GM21367 (cell line): ENCODE data around the gene PDCD11.
"Not testable (repeated sequence)": the region's sequence is repeated elsewhere in the genome, so short reads cannot be mapped to it uniquely, and the experiment has no call there.

ENCODE experiments used
- ATAC-seq: cut with Tn5 transposase; IDR thresholded peaks from one replicate; pipeline ENCODE4 v1.9.1; 2021; ENCODE audit not compliant: unreplicated experiment

The PDCD11 gene

DNA sequence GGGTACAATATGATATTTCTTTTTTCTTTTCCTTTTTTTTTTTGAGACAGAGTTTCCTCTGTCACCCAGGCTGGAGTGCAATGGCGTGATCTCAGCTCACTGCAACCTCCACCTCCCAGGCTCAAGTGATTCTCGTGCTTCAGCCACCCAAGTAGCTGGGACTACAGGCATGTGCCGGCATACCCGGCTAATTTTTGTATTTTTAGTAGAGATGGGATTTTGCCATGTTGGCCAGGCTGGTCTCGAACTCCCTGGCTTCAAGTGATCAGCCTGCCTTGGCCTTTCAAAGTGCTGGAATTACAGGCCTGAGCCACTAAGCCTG lies 20.7 kb downstream of the PDCD11 start:
- ATAC-seq = not testable (repeated sequence)

DNA sequence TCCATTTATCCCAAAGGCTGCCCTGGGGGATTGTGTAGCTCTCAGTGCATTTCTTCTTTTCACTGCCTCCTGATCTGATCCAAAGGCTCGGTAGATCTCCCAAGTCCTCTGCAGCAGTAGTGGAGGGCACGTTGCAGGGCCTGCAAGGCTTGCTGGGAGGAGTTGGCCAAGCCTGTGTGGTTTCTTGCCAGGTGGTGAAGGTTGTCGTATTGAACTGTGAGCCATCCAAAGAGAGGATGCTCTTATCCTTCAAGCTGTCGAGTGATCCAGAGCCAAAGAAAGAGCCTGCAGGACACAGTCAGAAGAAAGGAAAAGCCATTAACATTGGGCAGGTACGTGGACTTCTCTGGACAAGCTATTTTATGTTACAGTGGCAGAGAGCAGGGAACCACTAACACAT lies 21.2 kb downstream of the PDCD11 start:
- no peak for ATAC-seq

DNA sequence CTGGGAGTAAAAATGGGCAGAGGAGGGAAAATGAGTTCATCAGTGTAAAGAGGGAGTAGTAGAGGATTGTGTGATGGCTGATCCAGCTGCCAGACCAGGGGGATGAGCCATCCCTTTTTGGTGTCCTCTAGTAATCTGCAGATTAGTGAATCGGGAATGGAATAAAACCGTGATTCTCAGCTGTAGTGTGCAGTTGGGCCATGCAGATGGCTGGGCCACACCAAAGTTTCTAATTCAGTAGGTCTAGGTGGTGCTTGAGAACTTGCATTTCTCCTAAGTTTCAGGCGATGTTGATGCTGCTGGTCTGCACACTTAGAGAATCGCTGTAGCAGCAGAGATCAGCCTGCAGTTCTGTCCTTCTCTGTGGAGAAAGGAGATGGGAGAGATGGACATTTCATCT lies 22.7 kb downstream of the PDCD11 start:
- ATAC-seq = no peak

DNA sequence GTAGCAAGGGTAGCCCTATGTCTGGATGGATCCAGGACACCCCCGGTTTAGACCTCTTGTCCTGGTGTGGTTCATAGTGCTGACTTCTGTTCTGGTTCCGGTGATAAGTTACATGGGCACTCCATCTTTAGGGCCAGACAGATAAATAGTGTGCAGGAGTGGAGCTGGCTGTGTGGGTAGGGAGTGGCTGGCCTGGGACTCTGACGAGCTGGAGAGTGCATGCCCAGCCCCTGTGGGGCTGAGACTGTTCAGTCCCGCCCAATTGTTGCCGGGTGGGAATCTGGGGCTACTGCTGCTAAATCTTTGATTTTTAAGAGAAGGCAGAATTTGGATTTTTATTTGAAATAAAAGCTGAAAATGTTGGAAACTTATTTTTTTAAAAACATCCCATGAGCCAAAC lies 27.3 kb downstream of the PDCD11 start:
- no peak for ATAC-seq

DNA sequence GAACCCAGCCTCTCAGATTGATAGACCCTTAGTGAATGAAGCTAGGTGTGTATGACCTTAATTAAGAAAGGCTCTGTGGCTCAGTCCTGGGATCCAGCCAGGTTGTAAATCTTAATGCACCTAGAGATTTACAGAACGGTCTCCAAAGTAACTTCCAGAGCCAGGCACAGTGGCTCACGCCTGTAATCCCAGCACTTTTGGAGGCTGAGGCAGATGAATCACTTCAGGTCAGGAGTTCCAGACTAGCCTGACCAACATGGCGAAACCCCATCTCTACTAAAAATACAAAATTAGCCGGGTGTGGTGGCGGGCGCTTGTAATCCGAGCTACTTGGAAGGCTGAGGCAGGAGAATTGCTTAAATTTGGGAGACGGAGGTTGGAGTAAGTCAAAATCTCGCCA lies 31.4 kb downstream of the PDCD11 start:
- no peak for ATAC-seq

DNA sequence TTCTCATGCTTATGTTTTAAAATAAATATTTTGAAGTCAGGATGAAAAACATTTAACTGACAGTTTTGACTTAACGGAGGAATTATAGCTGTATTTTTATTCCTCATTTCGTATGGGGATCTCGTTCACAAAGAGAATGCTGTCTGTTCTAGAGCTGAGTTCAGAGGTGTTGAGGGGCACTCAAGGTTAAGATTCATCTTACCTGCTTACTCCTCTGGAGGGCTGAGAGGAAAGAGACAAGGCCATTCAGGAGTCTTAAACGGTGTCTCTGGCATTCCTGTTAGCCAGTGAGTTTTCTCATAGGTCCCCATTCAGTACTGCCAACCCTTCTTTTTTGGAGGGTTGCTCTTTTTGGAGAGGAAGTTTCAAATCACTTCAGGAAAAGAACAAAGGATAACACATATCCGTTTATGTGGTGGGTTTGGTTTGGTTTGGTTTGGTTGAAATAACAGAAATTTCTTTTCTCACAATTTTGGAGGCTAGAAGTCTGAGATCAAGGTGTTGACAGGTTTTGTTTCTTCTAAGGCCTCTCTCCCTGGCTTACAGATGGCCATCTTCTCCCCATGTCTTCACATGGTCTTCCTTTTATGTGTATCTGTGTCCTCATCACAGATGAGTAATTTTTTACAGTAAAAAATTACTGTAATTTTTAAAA lies 32.7 kb downstream of the PDCD11 start:
- ATAC-seq = no peak

DNA sequence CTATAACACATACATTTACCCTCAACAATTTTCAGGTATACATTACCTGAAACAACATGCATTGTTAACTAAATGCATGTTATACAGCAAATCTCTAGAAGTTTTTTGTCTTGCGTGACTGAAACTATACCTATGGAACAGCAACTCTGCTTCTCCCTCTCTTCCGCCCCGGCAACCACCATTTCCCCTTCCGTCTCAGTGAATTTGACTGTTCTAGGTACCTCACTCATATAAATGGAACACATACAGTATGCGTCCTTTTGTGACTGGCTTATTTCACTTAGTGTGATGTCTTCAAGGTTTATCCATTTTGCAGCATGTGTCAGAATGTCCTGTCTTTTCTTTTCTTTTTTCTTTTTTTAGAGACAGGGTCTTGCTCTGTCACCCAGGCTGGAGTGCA lies 33.2 kb downstream of the PDCD11 start:
- ATAC-seq = no peak

DNA sequence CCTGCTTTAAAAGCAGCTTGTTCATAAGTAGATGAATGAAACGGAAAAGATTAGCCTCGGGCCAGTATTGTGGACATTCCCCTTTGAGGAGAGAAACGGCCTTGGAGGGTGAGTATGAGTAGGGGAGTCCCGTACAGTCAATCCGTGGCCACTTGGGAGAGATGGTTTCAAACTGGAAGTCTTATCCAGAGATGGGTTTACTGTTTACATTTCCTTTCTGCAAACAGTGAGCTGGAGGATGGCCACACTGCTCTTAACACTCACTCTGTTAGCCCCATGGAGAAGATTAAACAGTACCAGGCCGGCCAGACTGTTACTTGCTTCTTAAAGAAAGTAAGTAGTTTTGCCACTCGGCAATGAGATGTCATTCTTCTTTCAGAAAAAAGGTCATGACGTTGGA lies 35.5 kb downstream of the PDCD11 start:
- no peak for ATAC-seq

DNA sequence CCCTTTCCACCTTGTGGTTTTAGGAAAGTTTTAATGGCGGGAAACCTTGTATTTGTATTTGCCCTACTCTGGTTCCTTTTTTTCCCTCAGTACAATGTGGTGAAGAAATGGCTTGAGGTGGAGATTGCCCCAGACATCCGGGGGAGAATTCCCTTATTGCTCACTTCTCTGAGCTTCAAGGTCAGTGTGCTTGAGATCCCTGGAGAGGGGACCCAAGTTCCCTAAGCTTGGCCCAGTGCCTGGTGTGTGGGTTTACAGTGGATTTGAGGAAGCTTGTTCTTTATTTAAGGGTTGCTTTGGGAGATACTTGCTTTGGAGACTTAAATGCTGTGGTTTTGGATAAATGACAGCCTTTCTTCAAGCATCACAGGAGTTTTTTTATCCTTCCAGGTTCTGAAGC lies 37.4 kb downstream of the PDCD11 start:
- no peak for ATAC-seq

DNA sequence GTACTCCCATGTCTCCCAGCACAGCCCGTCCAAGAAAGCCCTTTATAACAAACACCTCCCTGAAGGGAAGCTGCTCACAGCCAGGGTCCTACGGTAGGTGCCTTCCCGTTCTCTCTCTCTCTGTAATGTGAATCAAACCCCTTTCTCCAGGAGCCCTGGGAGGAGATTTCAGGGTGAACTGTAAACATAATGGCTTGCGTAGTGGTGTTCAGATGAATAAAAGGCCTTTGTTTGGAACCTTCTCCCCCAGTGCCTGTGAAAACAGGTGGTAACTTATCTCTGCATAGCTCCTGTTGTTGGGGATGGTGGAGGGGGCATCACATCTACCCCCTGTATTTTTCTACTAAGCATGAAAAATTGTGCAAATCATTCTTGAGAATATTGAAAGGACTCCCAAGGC lies 43.4 kb downstream of the PDCD11 start:
- no peak for ATAC-seq

DNA sequence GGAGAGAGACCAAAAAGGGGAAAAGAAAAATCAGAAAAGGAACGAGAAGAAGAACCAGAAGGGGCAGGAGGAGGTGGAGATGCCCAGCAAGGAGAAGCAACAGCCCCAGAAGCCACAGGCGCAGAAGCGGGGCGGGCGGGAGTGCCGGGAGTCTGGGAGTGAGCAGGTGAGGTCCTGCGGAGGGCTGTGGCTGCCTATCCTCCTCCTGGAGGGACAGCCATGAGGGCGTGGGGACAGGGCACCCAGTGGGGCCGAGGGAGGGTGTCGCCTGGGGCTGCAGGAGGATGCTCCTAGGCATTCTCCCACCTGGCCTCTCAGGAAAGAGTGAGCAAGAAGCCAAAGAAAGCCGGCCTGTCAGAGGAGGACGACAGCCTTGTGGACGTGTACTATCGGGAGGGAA lies 44.0 kb downstream of the PDCD11 start:
- ATAC-seq = no peak

DNA sequence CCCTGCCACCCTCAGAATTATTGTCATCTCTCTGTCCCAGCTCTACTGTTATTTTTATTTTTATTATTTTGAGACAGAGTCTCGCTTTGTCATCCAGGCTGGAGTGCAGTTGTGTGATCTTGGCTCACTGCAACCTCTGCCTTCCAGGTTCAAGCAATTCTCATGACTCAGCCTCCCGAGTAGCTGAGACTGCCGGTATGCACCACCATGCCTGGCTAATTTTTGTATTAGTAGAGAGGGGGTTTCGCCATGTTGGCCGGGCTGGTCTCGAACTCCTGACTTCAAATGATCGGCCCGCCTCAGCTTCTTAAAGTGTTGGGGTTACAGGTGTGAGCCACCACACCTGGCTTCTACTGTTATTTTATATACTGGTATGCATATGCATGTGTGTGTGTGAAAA lies 44.8 kb downstream of the PDCD11 start:
- ATAC-seq = no peak

DNA sequence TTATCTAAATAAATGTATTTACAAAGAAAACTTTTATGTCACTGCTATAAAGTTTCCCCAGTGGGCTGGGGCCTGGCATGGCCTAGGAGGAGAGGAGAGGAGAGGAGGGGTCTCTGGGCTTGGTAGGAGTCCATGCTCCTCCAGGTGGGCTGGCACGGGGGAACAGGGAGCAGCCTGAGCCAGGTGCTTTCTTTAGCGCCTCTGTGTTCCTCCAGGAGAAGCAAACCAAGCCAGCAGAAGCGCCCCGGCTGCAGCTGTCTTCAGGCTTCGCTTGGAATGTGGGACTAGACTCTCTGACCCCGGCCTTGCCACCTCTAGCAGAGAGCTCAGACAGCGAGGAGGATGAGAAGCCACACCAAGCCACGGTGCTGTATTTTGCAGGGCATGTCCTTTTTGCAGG lies 45.2 kb downstream of the PDCD11 start:
- no peak for ATAC-seq

DNA sequence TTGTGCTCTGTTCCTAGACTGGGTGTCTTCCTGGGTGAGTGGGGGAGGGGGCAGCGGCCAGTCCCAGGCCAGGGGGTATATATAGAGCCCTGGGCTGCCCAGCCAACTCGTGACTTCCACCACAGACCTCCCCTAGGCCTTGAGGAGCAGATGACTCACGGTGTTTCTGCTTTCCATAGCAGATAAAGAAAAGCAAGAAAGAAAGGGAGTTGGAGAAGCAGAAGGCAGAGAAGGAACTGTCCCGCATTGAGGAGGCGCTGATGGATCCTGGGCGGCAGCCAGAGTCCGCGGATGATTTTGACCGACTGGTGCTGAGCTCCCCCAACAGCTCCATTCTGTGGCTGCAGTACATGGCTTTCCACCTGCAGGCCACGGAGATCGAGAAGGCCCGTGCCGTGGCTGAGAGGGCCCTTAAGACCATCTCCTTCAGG lies 45.6 kb downstream of the PDCD11 start:
- ATAC-seq = no peak

DNA sequence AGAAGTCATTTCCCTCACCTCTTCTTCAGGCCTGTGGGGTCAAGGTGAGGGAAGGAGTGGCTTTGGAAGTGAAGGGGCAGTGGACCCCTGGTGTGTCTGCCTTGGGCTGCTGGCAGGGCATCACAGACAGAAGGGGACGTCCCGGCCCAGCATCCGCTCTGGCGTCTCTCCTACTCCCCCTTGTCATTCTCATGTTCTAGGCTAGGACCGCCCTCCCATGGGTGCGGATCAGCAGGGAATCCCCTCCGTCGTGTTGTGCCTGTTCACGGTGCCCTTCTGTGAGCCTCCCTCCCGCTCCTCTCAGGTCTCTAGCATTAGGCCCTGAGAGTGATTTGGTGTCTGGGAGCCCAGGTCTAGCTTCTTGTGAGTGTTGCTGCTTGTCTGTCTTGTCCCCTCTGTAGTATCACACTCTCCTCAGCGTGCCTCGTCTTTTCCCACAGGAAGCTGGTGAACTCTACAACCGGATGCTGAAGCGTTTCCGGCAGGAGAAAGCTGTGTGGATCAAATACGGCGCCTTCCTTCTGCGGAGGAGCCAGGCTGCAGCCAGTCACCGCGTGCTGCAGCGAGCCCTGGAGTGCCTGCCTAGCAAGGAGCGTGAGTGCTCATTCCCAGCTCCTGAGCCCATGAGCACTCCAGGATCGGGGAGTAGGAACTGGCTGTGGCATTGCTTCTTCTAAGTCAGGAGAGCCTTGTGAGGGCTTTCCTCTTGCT lies 47.2 kb downstream of the PDCD11 start:
- no peak for ATAC-seq

DNA sequence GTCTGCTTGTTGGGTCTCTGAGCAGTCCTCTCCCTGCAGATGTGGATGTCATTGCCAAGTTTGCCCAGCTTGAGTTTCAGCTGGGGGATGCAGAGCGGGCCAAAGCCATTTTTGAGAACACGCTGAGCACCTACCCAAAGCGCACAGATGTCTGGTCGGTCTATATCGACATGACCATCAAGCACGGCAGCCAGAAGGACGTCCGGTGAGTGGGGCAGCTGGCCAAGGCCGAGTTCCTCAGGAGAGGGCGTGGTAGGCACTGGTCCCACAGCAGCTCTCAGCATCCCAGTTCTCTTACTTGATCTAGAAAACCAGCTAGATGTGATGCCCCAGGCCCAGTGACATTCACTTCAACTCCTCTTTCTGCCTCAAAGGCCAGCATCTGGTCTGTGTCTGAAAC lies 48.1 kb downstream of the PDCD11 start:
- no peak for ATAC-seq

DNA sequence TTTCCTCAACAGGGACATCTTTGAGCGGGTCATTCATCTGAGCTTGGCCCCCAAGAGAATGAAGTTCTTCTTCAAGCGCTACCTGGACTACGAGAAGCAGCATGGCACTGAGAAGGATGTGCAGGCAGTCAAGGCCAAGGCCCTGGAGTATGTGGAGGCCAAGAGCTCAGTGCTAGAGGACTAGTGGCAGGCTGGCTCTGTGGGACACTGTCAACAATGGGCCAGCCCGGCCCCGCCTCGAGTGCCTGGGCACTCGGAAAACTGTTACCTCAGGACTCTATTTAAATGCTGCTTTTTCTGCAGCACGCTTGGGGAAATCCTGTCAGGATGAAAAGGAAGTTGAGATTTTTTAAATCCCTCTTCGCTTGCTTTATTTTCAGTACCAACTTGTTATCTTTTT lies 48.9 kb downstream of the PDCD11 start:
- no peak for ATAC-seq

DNA sequence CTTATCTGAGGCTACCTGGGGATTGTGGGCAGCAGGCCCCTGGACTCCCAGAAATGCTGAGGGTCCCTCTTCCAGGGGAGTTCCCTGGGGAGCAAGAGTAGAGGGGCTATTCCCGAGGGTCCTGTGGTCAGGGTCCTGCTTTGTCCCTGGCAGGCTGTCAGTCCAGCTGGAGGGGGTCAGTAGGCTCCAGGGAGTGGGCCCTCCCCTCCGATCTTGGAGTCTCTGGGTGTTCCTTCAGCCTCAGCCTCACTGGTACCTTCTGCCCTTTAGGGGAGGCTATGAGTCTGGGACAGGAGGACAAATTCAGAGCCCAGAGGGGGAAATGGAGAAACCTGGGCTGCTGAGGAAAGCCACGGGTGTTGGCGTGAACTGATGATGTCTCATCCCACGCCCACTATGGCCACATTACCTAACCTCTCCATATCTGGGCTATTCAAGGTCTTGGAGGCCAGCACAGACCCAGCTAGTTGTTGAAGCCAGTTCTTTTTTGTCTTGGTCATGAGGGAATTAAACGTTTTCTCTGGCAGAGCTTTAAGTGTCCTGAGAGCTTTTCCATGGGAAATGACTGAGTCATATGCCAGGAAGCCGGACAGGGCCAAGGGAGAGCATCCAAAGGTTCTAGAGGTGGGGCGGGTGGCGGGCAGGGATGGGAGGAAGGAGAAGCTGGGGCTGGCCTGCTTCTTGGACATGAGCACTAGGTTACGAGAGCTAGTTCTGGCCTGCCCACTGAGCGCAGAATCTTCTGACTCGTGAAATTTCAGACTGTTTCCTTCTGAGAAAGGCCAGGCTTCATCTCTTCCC lies 49.5 kb downstream of the PDCD11 start:
- ATAC-seq = no peak

DNA sequence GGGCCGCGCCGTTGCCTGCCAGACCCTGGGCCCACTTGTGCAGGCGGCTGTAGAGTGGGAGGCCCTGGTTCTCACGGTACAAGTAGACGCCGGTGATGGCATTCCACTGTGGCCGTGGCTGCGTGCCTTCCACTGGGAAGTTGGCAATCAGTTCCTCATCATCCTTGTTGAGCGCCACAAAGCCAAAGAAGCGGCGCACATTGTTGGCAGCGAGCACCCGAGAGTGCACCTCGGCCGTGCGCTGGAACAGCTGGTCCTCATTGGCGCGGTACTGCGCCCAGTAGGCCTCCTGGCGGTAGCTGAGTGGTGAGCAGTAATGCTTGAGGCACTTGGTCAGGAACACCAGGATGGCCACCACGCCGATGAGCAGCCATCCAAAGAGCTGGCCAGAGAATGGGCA lies 50.8 kb downstream of the PDCD11 start:
- ATAC-seq = no peak

DNA sequence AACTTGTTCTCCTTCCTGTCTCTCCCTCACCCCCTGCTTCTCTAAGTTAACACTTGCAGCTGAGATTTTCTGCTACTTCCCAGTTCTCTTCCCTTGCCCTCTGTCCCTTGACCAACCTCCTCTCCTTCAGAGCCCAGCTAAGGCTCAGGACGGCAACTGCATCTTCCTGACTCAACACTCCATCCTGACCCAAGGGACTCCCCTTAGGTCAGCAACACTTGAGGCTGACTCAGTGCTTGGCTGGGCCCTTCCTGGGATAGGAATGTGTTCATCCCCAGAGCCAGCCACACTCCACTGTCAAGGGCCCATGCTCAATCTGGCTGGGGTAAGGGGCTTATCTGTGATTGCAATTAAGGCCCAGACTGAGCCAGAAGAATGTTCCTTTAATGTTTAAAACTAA lies 52.3 kb downstream of the PDCD11 start:
- no peak for ATAC-seq

DNA sequence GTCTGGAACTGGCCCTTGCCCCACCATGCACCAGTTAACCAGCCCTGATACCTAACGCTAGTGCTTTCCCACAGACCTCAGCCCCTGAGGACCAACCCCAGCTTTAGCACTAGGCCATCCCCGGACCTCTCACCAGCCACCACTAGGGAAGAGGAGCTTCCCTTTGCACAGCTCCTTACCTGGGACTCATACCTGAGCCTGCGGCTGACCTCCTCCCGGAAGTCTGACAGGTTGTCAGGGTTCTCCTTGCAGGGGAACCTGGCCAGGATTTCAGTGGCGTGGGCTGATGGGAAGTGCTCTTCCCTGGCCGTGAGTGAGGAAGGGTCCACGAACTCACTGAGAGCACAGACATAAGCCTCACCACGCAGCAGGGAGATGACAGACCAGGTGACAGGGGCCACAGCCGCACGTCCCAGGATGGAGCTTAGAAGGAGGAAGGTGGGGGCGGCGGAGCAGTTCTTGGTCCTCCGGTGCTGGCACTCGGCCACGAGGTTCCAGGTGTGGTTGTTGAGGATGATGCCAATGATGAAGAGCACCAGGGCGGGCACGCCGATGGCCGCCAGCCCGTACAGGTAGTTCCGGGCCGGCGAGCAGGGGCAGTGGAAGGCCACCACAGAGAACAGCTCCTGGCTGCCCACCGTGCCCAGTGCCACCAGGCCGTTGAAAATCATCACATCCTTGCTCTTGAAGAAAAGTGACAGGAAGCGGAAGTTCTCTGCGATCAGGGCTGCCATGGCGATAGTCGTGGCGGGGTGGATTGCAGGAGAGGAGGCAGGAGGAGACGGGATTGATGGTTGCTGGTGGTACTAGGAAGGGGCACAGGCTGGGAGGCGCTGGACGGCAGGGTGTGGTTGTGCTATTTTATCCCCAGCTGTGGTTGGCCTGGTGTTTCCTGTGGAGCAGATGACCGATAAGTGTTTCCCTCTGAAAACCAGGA lies 53.0 kb downstream of the PDCD11 start:
- ATAC-seq = no peak
